Measurements from ENCODE around the gene BANF1. TPM values are rescaled to one million over a fixed set of nuclear protein-coding genes. Genes with fewer than 3 reads are reported as not detected.

The BANF1 gene
- total RNA-seq, 1 experiment from 2014 or later: 269 TPM

DNA sequence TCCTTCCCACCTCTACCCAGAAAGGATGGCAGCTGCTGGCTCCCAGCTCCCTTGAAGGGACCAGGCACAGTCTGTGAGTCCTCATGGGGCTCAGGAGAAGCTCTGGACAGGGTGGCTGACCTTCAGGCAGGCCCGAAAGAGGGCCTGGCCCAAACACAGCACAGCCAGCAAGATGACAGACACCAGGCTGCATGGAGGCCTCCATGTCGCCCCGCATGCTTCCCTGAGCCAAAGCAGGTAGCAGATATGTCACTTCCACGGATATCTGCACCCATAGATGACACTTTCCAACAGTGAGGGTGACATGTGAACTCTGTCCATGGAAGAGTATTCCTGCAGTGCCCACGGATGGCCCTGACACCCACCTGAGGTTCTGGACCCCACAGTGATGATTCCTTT is 18.7 kb upstream of the BANF1 start:
- ChIA-PET POLR2A (no interaction called here), CTCF (no interaction called here)
- ATAC-seq: no peak
- H3K4me1 Mint-ChIP-seq: no peaks in the 10 kb centered on the region
- peaks cover 7% of the 10 kb centered on the region; the same call in 1 of the 2 replicates for H3K36me3 Mint-ChIP-seq
- H3K27me3 Mint-ChIP-seq (ENCODE audit: low read depth): no peaks in the 10 kb centered on the region
- no peak for DNase-seq (ENCODE audit: low spot score)
- TF ChIP-seq, protein P1, sequence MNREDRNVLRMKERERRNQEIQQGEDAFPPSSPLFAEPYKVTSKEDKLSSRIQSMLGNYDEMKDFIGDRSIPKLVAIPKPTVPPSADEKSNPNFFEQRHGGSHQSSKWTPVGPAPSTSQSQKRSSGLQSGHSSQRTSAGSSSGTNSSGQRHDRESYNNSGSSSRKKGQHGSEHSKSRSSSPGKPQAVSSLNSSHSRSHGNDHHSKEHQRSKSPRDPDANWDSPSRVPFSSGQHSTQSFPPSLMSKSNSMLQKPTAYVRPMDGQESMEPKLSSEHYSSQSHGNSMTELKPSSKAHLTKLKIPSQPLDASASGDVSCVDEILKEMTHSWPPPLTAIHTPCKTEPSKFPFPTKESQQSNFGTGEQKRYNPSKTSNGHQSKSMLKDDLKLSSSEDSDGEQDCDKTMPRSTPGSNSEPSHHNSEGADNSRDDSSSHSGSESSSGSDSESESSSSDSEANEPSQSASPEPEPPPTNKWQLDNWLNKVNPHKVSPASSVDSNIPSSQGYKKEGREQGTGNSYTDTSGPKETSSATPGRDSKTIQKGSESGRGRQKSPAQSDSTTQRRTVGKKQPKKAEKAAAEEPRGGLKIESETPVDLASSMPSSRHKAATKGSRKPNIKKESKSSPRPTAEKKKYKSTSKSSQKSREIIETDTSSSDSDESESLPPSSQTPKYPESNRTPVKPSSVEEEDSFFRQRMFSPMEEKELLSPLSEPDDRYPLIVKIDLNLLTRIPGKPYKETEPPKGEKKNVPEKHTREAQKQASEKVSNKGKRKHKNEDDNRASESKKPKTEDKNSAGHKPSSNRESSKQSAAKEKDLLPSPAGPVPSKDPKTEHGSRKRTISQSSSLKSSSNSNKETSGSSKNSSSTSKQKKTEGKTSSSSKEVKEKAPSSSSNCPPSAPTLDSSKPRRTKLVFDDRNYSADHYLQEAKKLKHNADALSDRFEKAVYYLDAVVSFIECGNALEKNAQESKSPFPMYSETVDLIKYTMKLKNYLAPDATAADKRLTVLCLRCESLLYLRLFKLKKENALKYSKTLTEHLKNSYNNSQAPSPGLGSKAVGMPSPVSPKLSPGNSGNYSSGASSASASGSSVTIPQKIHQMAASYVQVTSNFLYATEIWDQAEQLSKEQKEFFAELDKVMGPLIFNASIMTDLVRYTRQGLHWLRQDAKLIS (CRISPR knock-in tag; IDR thresholded peaks at IDR 0.05; ENCODE audit: borderline replicate concordance): no peak
- H3K4me3 Mint-ChIP-seq: no peak overlapping the region
- H3K9me3 Mint-ChIP-seq: no peaks in the 10 kb centered on the region
- no peak overlapping the region for H3K27ac Mint-ChIP-seq

DNA sequence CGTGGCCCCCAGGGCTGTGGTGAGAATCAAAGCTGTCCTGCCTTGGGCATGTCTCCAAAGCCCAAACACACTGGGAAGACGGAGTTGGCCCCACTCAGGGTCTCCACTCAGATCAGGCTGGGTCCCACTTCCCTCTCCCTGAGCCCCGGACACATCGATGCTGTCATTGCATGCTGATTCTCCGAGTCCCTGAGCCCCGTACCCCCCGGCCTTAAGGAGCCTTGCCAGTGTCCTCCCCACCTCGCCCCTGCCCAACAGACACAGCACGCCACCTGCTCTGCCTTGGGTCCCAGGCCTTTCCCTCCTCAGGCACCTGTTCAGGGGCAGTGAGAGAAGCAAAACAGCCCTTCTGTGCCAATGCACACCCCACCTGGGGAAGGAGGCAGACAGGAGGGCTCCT is 15.0 kb upstream of the BANF1 start:
- ChIA-PET POLR2A (no interaction called here), CTCF (interaction anchor here (0.5 kb wide), 1 partner anchor 13 kb away, joined by 3 read pairs; no protein-coding TSS in a partner anchor)
- no peaks in the 10 kb centered on the region for H3K27me3 Mint-ChIP-seq (ENCODE audit: low read depth)
- TF ChIP-seq, protein P2, sequence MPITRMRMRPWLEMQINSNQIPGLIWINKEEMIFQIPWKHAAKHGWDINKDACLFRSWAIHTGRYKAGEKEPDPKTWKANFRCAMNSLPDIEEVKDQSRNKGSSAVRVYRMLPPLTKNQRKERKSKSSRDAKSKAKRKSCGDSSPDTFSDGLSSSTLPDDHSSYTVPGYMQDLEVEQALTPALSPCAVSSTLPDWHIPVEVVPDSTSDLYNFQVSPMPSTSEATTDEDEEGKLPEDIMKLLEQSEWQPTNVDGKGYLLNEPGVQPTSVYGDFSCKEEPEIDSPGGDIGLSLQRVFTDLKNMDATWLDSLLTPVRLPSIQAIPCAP (CRISPR knock-in tag; IDR thresholded peaks at IDR 0.05): no peak
- TF ChIP-seq GABPB1 (CRISPR knock-in tag; IDR thresholded peaks at IDR 0.05) (no peak), NFATC4 (CRISPR knock-in tag; IDR thresholded peaks at IDR 0.05) (no peak)
- TF ChIP-seq, protein P3, sequence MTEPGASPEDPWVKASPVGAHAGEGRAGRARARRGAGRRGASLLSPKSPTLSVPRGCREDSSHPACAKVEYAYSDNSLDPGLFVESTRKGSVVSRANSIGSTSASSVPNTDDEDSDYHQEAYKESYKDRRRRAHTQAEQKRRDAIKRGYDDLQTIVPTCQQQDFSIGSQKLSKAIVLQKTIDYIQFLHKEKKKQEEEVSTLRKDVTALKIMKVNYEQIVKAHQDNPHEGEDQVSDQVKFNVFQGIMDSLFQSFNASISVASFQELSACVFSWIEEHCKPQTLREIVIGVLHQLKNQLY (CRISPR knock-in tag; IDR thresholded peaks at IDR 0.05): no peak
- H3K36me3 Mint-ChIP-seq: no peaks in the 10 kb centered on the region
- no peaks in the 10 kb centered on the region for H3K4me1 Mint-ChIP-seq
- DNase-seq (ENCODE audit: low spot score) (no peak), ATAC-seq (no peak)
- no peaks in the 10 kb centered on the region for H3K9me3 Mint-ChIP-seq
- H3K27ac Mint-ChIP-seq: no peak overlapping the region
- no peak overlapping the region for H3K4me3 Mint-ChIP-seq

DNA sequence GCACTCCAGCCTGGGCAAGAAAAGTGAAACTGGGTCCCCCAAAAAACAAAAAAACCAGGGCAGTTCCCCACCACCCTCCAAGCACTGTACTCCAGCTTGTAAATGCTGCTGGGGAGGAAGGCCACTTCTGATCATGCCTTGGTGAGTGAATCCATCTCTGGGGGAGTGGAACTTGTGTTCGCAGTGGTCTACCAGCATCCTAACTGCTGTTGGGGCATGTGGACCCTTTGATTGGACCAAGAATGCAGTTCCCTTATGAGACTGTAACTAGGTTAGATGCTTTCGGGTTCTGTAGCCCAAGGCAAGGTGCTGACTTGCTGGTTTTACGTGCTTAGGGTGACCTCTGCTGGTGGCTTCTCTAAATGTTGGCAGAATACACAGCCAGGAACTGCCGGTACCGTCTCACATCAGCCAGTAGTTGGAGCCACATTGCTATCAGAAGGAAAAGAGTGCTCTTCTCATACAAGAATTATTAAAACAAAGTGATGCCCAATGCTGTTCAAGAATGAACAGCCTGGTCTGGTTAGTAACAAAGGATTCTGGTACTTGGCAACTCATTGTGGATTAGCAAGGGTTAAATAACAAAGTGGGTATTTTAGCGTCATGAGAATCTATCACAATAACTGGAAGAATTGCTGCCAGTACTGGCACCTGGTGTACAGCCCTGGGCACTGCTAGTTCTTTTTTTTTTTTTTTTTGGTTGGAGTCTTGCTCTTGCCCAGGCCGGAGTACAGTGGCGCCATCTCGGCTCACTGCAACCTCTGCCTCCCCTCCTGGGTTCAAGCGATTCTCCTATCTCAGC is 13.3 kb upstream of the BANF1 start:
- Mint-ChIP-seq H3K4me1 (no peaks in the 10 kb centered on the region), H3K36me3 (no peaks in the 10 kb centered on the region), H3K27ac (no peak overlapping the region), H3K4me3 (no peak overlapping the region), H3K9me3 (no peaks in the 10 kb centered on the region), H3K27me3 (ENCODE audit: low read depth) (no peaks in the 10 kb centered on the region)
- ChIA-PET POLR2A (interaction anchor here (0.6 kb wide), 2 partner anchors 18 to 98 kb away, joined by 3 to 7 read pairs; partner anchors contain the start of gene CCDC85B), CTCF (interaction anchor here (0.6 to 3.0 kb wide), 23 partner anchors 13 to 209 kb away, joined by 3 to 27 read pairs (median 4); partner anchors contain the start of genes BANF1, CCDC85B, CST6 and EFEMP2)
- ATAC-seq (peak; percentile 99), DNase-seq (ENCODE audit: low spot score) (peak; percentile 92)
- TF ChIP-seq, protein P4, sequence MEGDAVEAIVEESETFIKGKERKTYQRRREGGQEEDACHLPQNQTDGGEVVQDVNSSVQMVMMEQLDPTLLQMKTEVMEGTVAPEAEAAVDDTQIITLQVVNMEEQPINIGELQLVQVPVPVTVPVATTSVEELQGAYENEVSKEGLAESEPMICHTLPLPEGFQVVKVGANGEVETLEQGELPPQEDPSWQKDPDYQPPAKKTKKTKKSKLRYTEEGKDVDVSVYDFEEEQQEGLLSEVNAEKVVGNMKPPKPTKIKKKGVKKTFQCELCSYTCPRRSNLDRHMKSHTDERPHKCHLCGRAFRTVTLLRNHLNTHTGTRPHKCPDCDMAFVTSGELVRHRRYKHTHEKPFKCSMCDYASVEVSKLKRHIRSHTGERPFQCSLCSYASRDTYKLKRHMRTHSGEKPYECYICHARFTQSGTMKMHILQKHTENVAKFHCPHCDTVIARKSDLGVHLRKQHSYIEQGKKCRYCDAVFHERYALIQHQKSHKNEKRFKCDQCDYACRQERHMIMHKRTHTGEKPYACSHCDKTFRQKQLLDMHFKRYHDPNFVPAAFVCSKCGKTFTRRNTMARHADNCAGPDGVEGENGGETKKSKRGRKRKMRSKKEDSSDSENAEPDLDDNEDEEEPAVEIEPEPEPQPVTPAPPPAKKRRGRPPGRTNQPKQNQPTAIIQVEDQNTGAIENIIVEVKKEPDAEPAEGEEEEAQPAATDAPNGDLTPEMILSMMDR (IDR thresholded peaks at IDR 0.05): peak; percentile 70
- no peak for TF ChIP-seq NFATC4 (CRISPR knock-in tag; IDR thresholded peaks at IDR 0.05)
- TF ChIP-seq, protein P5, sequence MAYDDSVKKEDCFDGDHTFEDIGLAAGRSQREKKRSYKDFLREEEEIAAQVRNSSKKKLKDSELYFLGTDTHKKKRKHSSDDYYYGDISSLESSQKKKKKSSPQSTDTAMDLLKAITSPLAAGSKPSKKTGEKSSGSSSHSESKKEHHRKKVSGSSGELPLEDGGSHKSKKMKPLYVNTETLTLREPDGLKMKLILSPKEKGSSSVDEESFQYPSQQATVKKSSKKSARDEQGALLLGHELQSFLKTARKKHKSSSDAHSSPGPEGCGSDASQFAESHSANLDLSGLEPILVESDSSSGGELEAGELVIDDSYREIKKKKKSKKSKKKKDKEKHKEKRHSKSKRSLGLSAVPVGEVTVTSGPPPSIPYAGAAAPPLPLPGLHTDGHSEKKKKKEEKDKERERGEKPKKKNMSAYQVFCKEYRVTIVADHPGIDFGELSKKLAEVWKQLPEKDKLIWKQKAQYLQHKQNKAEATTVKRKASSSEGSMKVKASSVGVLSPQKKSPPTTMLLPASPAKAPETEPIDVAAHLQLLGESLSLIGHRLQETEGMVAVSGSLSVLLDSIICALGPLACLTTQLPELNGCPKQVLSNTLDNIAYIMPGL (CRISPR knock-in tag; IDR thresholded peaks at IDR 0.05): 0 out of 2 replicates have a peak, but pooled peaks have one; percentile 36
